PC-9 (cell line): ENCODE data around the gene ANXA7.

Experiments
- CTCF ChIP-seq: fragments of 200-600 bp; sonication (generic); conservative IDR thresholded peaks from 2 replicates; pipeline ENCODE4 v1.6.1; 2017; ENCODE audit warnings: mixed run types, antibody characterized with exemption, mild to moderate bottlenecking, moderate library complexity
- EZH2 ChIP-seq: fragments of 200-600 bp; sonication (generic); IDR thresholded peaks from 2 replicates; pipeline ENCODE4 v1.8.0; 2017; ENCODE audit warnings: antibody characterized with exemption, low read depth

GRCh38 chr10:73449113-73449512, 35.3 kb upstream of the ANXA7 start:
- TF ChIP-seq CTCF (no peak), EZH2 (no peak)
